Stimulated activated CD4-positive, alpha-beta T cell treated with anti-CD3 and anti-CD28 coated beads, Interleukin-1b, Interleukin-23, amount 100 ng/mL, for 24 hours (primary cell): Measurements from ENCODE around the gene PLD2.

Source experiments
- DNase-seq, 4 experiments: peaks; one replicate each; pipeline ENCODE4 v3.0.0-alpha.2; 2020; ENCODE audit warnings: low read depth in 4 of 4, low spot score in 1 of 4

Gene PLD2

DNA sequence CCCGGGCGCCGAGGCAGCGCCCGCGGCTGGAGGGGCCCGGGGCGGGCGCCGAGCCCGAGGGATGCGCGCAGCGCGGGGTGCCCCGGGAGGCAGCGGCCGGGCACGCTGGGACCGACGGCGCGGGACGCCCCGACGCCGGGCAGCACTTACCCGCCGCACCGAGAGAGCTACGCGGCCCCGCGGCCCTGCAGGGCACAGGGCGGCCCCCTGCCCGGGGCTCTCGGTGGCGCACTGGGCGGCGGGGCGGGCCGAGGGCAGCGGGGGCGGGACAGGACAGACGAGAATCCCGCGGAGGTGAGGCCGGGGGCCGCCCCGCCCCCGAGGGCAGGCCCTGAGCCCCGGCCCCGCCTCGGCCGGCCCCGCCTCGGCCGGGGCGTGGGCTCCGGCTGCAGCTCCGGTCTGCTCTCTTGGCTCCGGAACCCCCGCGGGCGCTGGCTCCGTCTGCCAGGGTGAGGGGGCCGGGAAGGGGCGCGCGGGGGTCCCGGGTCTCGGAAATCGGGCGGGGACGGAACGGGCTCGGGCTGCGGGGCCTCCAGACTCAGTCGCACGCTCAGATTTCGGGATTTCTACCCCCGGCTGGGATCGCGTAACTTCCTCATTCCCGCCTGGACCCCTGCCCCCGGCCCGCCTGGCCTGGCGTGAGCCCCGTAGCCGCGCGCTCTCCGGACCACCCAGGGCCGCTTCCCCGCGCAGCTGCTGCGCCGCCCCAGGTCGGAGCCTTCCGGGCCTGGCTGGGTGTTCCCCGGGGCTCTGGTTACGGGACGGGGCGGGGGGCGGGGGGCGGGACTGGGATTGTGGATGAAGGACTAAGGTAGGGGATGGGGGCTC, at the start of gene PLD2:
PLD2 (plus strand) TSS at position 376 of the 828 bp plus-strand sequence. CDS start 621 bp downstream, outside the sequence.
- peak; percentile 71 to 90 (median 78) for DNase-seq

DNA sequence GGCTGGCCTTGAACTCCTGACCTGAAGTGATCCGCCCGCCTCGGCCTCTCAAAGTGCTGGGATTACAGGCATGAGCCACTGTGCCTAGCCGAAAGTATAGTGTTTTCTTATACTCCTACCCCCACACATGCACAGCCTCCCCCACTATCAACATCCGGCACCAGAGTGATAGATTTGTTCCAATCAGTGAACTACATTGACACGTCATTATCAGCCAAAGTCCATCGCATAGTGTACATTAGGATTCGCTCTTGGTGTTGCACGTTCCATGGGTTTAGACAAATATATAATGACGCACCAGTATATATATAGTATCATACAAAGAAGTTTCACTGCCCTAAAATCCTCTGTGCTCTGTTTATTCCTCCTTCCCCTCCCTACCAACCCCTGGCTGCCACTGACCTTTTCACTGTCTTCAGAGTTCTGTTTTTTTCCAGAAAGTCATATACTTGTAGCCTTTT, 47.1 kb upstream of the PLD2 start:
- DNase-seq = no peak

DNA sequence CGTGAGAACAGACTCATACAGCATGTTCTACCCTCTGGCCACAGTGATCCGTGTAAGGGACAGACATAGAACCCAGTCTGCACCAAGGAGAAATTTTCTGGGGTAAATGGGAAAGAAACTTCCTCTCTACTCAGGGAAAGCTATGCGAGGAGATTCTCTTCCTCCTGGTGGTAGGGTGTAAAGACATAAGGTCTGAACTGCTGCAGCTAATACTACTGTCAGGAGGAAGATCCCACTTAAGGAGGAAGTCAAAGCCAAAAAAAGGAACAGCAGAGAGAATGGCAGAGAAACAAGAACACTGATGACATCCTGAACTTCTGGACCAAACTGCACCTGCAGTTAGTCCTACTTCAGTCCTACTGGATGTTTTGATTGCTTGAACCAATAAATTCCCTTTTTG, 42.4 kb upstream of the PLD2 start:
- no peak for DNase-seq

DNA sequence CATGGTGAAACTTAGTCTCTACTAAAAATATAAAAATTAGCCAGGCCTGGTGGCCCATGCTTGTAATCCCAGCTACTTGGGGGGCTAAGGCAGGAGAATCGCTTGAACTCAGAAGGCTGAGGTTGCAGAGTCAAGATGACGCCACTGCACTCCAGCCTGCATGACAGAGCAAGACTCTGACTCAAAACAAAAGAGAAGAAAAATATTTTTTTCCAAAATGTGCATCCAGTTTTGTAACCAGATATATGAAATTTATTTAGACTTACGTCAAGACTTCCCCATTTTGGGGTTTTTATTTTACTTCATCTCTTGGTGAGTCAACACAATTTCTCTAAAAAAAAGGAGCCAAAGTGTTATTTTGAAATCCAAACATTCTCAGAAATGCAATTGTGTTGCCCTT, 40.8 kb upstream of the PLD2 start:
- no peak for DNase-seq

DNA sequence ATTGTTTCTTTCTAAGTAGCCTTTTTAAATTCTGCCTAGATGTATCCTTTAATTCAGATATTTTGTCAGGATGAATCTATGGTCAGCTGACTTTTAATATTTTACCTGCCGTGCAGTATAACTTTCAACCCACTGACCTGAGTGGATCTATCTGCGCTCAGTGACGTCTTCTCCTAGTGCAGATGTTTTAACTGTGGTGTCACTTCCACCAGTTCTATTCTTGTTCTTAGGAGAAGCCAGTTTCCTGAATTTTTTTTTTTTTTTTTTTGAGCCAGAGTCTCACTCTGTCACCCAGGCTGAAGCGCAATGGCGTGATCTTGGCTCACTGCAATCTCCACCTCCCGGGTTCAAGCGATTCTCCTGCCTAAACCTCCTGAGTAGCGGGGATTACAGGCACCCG, 40.2 kb upstream of the PLD2 start:
- no peak for DNase-seq

DNA sequence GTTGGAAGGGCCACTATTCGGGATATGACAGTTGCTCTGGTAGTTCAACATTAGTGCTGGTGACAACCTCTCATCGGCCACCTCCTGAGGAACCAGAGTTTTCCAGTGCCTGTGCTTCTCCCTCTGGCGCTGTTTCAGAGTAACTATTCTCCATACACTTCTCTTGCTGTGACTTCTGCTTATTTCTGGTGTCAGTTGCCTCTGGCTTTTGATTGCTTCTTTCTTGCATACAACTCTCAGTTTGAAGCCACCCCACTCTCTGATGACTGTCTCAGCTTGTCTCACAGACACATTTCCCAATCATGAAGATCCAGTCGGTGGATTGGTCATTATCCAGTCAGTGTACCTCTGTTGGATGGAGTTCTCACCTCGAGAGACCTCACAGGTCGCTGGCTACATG, 38.7 kb upstream of the PLD2 start:
- no peak for DNase-seq

DNA sequence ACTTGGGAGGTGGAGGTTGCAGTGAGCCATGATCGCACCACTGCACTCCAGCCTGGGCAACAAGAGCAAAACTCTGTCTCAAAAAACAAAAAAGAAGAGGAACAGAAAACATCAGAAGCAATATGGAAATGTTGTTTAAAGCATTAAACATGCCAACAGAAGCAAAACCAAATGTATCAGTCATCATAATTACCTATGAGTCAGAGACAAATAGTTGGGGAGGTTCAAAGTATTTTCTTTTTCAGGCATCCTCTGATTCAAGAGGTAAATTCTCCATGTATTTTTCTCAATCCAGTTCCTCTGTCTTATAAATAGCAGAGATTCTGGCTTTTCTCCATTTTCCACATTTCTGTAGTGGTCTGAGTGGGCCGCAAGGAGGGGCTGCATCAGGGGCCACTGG, 37.3 kb upstream of the PLD2 start:
- no peak for DNase-seq

GRCh38 chr17:4771519-4772234, 35.3 kb upstream of the PLD2 start, which contains the start of gene TM4SF5:
TSS of gene TM4SF5 (plus strand) at chr17:4771886. CDS start at chr17:4771923, 37 bp downstream.
- DNase-seq = no peak

DNA sequence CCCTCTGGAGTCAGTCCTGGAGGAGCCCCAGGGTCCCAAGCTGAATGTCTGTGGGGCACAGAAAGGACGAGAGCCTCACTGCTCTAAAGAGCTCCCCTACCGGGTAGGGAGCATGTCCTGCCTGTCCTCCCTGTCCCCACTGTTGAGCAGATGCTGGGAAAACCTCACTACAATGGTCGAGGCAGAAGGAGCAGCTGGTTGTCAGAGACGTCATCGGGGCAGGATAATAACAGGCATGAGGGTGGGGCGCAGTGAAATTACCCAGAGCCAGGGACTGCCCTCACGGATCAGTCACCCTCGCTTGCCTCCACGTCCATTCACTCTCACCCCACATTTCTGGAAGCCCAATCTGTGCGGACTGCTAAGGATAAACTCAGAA, 34.7 kb upstream of the PLD2 start:
- DNase-seq = no peak

DNA sequence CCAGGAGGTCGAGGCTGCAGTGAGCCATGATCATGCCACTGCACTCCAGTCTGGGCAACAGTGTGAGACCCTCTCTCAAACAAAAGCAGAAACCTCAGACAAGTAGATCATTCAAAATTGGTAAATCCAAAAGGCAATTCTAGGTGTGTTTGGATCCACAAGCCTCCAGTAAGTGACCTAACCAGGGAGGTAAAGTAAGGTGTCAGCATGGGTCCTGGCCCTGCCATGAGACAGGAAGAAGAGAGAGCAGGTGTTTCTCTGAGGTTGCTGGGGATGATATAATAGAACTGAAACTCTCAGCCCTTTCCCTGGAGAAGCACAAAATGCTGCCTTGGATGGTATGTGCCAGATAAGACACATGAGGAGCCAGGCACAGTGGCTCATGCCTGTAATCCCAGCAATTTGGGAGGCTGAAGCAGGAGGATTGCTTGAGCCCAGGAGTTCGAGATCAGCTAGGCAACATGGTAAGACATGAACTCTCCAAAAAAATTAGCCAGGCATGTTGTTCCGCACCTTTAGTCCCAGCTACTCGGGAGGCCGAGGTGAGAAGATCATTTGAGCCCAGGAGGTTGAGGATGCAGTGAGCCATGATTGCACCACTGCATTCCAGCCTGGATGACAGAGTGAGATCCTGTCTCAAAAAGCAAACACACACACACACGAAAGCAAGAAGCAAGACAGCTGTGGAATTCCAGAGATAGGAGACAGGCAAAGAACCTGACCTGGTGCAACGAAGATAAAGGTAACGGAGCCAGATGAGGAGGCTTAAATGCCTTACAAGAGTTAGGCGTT, 28.8 kb upstream of the PLD2 start:
- no peak for DNase-seq

DNA sequence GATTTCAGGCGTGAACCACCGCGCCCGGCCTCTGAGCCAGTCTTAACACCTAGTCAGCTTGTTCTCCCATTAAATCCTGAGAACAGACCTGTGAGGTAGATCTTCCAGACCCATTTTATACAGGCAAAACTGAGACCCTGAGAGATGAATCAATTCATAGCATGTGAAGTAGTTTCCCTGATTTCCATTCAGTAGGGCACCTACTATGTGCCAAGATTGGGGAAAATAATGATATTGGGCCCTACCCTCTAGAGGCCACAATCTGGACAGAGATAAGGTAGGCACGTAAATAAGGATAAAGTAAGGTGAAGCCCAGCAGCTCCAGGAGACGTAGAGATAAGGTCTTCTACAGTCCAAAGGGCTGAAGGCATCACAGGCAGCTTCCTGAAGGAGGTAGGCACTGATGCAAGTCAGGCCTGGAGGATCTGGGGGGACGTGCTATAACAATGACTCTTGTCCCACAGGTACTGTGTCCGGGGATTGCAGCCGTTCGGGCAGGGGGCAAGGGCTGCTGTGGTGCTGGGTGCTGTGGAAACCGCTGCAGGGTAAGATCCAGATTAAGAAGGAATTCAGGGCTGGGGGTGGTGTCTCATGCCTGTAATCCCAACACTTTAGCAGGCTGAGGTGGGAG, 26.5 kb upstream of the PLD2 start:
- DNase-seq = no peak

GRCh38 chr17:4782652-4783051, 24.3 kb upstream of the PLD2 start:
- no peak for DNase-seq

DNA sequence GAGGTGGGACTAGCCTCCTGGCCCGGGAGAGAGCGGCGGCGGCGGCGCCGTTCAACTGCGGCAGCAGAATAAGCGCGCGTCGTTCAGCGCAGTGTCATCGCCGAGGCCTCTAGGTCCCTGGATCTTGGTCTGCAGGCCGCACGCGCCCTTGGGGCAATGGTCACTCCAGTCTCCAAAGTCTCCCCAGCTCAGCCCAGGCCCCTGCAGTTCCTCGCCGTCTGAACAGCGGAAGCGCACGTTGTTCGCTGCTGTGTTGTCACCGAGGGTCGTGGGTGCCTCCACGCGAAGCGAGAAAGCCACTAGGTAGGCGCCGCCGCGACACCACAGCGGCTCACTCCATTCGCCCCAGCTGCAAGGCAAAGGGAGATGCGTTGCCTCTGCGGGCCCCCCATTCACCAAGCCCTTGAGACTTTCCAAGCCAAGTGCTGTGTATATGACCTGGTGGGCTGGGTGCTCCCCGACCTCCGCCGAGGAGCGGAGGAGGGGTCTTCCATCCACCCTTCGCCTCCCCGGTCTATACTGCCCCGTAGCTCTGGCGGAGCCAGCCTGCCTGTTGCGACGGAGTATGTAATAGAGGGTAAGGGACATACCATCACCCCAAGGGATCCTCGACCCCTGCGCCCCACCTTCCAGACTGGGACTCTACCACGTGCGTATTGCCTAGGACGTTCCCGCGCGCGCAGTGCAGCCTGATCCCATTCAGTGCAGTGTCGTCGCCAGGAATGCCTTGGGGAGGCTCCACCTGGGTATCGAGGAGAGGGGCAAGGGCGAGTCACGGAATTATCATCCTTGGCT, 21.4 kb upstream of the PLD2 start:
- no peak for DNase-seq

GRCh38 chr17:4786106-4786511, 20.8 kb upstream of the PLD2 start, which contains the start of gene VMO1:
TSS of gene VMO1 (minus strand) at chr17:4786364. CDS start at chr17:4786352, 12 bp downstream.
- no peak for DNase-seq

GRCh38 chr17:4786516-4786915, 20.4 kb upstream of the PLD2 start:
- no peak for DNase-seq

GRCh38 chr17:4788159-4788806, 18.7 kb upstream of the PLD2 start:
- DNase-seq = no peak

- DNase-seq = no peak
Observed at GRCh38 chr17:4788807-4789700, 17.9 kb upstream of the PLD2 start, which contains the start of gene GLTPD2. TSS of gene GLTPD2 (plus strand) at chr17:4788964. CDS start at chr17:4789012, 48 bp downstream.

GRCh38 chr17:4789701-4789950, 17.3 kb upstream of the PLD2 start:
- no peak for DNase-seq
